ENCODE results near the gene THOC7. TPM values are rescaled to one million over a fixed set of nuclear protein-coding genes. Genes with fewer than 3 reads are reported as not detected.

Gene THOC7
- total and polyA plus RNA-seq, 2 of the 4 experiments (the other 2 are of a cell fraction) = 25.8 to 55.9 TPM

- Histone ChIP-seq H2AK9ac (replicated peaks; ENCODE audit: low read depth, low read length, poor library complexity) (no peak overlapping the region), H3K14ac (replicated peaks; ENCODE audit: low read depth, low read length) (no peak overlapping the region), H3K9me1 (ENCODE audit: insufficient read depth, low read length) (peaks cover 8% of the 10 kb centered on the region; the same call in 1 of the 2 replicates), H2BK20ac (ENCODE audit: low read depth, low read length) (no peak overlapping the region), H4K5ac (ENCODE audit: low read depth, low read length) (no peak overlapping the region), H3K4me3 (ENCODE audit: insufficient read depth, low read depth, low read length) (no peak overlapping the region), H3K27me3 (ENCODE audit: control insufficient read depth, insufficient read depth, low read length) (no peaks in the 10 kb centered on the region), H3K9me3 (ENCODE audit: control insufficient read depth, insufficient read depth, low read length) (no peaks in the 10 kb centered on the region), H2BK120ac (ENCODE audit: low read depth, low read length) (no peak overlapping the region), H2AK5ac (ENCODE audit: low read depth, low read length) (no peak overlapping the region), H3K36me3 (ENCODE audit: control insufficient read depth, insufficient read depth, low read length) (peaks cover 3% of the 10 kb centered on the region; the same call in 1 of the 2 replicates), H3K23ac (ENCODE audit: low read depth, low read length) (no peak overlapping the region), H4K20me1 (ENCODE audit: insufficient read depth, low read length) (peaks cover 5% of the 10 kb centered on the region; the same call in 1 of the 2 replicates), H3K9ac (ENCODE audit: low read depth, low read length) (no peak overlapping the region), H3K79me1 (ENCODE audit: low read depth in 1 of 2, low read length in 2 of 2) (peaks cover 31 to 39% of the 10 kb centered on the region in 2 experiments), H4K91ac (ENCODE audit: insufficient read depth, low read depth, low read length) (no peak overlapping the region), H3K18ac (ENCODE audit: low read depth, low read length) (no peak overlapping the region), H3K27ac (ENCODE audit: insufficient read depth, low read length) (no peak overlapping the region), H2AFZ (replicated peaks; ENCODE audit: low read length, poor library complexity) (no peak overlapping the region), H3K4me2 (ENCODE audit: low read depth, low read length) (no peak overlapping the region), H3K4ac (ENCODE audit: low read depth, low read length) (no peak overlapping the region), H2BK5ac (ENCODE audit: low read depth, low read length, poor library complexity, severe bottlenecking) (no peak overlapping the region), H4K8ac (ENCODE audit: low read depth in 2 of 2, low read length in 2 of 2) (no peak overlapping the region), H2BK15ac (ENCODE audit: low read depth, low read length) (no peak overlapping the region), H3K56ac (ENCODE audit: extremely low read depth, insufficient read depth, low read length) (no peak overlapping the region), H3K4me1 (ENCODE audit: control insufficient read depth, insufficient read depth, low read length) (no peaks in the 10 kb centered on the region)
- ChIA-PET POLR2A (ENCODE audit: unreplicated experiment) (no interaction called here), CTCF (interaction anchor here (0.6 kb wide), 1 partner anchor 19 kb away, joined by 3 read pairs; no protein-coding TSS in a partner anchor)
- intact Hi-C loops (cut with micrococcal nuclease) (no loop called here), in situ Hi-C loops (cut with MboI; ENCODE audit: low sequenced_read_pairs) (no loop called here), dilution Hi-C loops (cut with HindIII; ENCODE audit: low sequenced_read_pairs, unreplicated experiment) (no loop called here)
- BruUV-seq (replicated peaks) = no TSS peak
- TF ChIP-seq CHD1 (IDR thresholded peaks at IDR 0.05; ENCODE audit: low read depth, low read length) (no peak), MAZ (IDR thresholded peaks at IDR 0.05; ENCODE audit: borderline replicate concordance, low read depth, low read length) (no peak)
- no peak for ATAC-seq (ENCODE audit: low read depth)
- DNase-seq = no peak
Measured at GRCh38 chr3:63842127-63842526, 21.5 kb downstream of the THOC7 start.
